ENCODE results near the gene SNX27.

The SNX27 gene

GRCh38 chr1:151611832-151612500 is at the start of gene SNX27:
SNX27 (plus strand) TSS chr1:151612050; CDS start chr1:151612202, 152 bp downstream.
- no peak for TF ChIP-seq CTCF (IDR thresholded peaks at IDR 0.05; ENCODE audit: insufficient read depth, low read depth, low read length, missing control alignments)
- peak; percentile 92 for DNase-seq (ENCODE audit: low read depth)
- peak within 1 kb of the TSS; percentile 77 for H3K4me3 ChIP-seq (ENCODE audit: low read length)

- no peak for TF ChIP-seq CTCF (IDR thresholded peaks at IDR 0.05; ENCODE audit: insufficient read depth, low read depth, low read length, missing control alignments)
- H3K4me3 ChIP-seq (ENCODE audit: low read length): no peak overlapping the region
- no peak for DNase-seq (ENCODE audit: low read depth)
These were observed 49.2 kb upstream of the SNX27 start for GRCh38 chr1:151562661-151563060.

- TF ChIP-seq CTCF (IDR thresholded peaks at IDR 0.05; ENCODE audit: insufficient read depth, low read depth, low read length, missing control alignments): no peak
- peak; percentile 52 for DNase-seq (ENCODE audit: low read depth)
- H3K4me3 ChIP-seq (ENCODE audit: low read length): no peak overlapping the region
These were observed 48.5 kb upstream of the SNX27 start for GRCh38 chr1:151563376-151563775.

- no peak overlapping the region for H3K4me3 ChIP-seq (ENCODE audit: low read length)
- no peak for TF ChIP-seq CTCF (IDR thresholded peaks at IDR 0.05; ENCODE audit: insufficient read depth, low read depth, low read length, missing control alignments)
- peak; percentile 62 for DNase-seq (ENCODE audit: low read depth)
These were observed 46.2 kb upstream of the SNX27 start for GRCh38 chr1:151565502-151566189.

- H3K4me3 ChIP-seq (ENCODE audit: low read length): no peak overlapping the region
- DNase-seq (ENCODE audit: low read depth): peak; percentile 80
- TF ChIP-seq CTCF (IDR thresholded peaks at IDR 0.05; ENCODE audit: insufficient read depth, low read depth, low read length, missing control alignments): no peak
These were observed 43.2 kb upstream of the SNX27 start for GRCh38 chr1:151568626-151569088.

- H3K4me3 ChIP-seq (ENCODE audit: low read length): no peak overlapping the region
- no peak for TF ChIP-seq CTCF (IDR thresholded peaks at IDR 0.05; ENCODE audit: insufficient read depth, low read depth, low read length, missing control alignments)
- DNase-seq (ENCODE audit: low read depth): peak; percentile 24
These were observed 41.0 kb upstream of the SNX27 start for GRCh38 chr1:151570819-151571218.

Data from epithelial cell of esophagus (primary cell).